Measurements from ENCODE around the gene ADAM21.

DNA sequence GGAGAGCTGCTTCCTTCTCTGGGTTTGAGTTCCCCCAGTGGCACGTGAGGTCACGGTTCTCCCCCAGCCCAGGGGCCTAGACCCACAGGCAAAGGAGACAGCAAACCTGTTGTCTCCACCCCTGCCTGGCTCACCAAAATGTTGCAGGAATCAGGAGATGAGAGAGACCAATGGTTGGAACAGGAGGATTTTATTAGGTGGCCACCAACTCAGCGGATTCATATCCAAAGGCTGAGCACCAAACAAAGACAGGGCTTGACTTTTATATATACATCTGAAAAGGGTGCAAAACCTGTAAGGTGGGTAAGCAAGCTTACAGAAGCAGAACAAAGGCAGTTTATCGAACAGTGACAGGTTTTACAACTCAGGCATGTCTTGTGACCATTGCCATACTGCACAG is 9.2 kb upstream of the ADAM21 start:
- TF ChIP-seq UBTF (CRISPR knock-in tag; IDR thresholded peaks at IDR 0.05) (no peak), ZFP36 (IDR thresholded peaks at IDR 0.05; ENCODE audit: borderline replicate concordance, low read depth, low read length, partially characterized antibody) (no peak), EZH2 (conservative IDR thresholded peaks at IDR 0.05; ENCODE audit: low read depth, low read length) (no peak), PRPF4 (IDR thresholded peaks at IDR 0.05; ENCODE audit: low read depth, low read length, poor library complexity, severe bottlenecking) (no peak), ZNF335 (CRISPR knock-in tag; IDR thresholded peaks at IDR 0.05) (no peak)
- TF ChIP-seq, protein P1, sequence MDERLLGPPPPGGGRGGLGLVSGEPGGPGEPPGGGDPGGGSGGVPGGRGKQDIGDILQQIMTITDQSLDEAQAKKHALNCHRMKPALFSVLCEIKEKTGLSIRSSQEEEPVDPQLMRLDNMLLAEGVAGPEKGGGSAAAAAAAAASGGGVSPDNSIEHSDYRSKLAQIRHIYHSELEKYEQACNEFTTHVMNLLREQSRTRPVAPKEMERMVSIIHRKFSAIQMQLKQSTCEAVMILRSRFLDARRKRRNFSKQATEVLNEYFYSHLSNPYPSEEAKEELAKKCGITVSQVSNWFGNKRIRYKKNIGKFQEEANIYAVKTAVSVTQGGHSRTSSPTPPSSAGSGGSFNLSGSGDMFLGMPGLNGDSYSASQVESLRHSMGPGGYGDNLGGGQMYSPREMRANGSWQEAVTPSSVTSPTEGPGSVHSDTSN (CRISPR knock-in tag; IDR thresholded peaks at IDR 0.05), result no peak
- TF ChIP-seq, protein P2, sequence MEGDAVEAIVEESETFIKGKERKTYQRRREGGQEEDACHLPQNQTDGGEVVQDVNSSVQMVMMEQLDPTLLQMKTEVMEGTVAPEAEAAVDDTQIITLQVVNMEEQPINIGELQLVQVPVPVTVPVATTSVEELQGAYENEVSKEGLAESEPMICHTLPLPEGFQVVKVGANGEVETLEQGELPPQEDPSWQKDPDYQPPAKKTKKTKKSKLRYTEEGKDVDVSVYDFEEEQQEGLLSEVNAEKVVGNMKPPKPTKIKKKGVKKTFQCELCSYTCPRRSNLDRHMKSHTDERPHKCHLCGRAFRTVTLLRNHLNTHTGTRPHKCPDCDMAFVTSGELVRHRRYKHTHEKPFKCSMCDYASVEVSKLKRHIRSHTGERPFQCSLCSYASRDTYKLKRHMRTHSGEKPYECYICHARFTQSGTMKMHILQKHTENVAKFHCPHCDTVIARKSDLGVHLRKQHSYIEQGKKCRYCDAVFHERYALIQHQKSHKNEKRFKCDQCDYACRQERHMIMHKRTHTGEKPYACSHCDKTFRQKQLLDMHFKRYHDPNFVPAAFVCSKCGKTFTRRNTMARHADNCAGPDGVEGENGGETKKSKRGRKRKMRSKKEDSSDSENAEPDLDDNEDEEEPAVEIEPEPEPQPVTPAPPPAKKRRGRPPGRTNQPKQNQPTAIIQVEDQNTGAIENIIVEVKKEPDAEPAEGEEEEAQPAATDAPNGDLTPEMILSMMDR (CRISPR knock-in tag; IDR thresholded peaks at IDR 0.05), result no peak

Data from HepG2 (cell line).